Loucy (cell line): ENCODE measurements around the gene SOCS2.

ENCODE experiments used
- H2AFZ ChIP-seq: fragments of 200-600 bp; sonication (generic); 2 replicates; pipeline ENCODE4 v1.6.0; 2016; ENCODE audit warnings: antibody characterized with exemption, mild to moderate bottlenecking, low read length, moderate library complexity
- H3F3A ChIP-seq: fragments of 200-600 bp; 2 replicates; pipeline ENCODE4 v1.6.0; 2016; ENCODE audit warnings: antibody characterized with exemption, low read depth, mild to moderate bottlenecking
- H3K27me3 ChIP-seq: fragments of 200-600 bp; sonication (generic); 2 replicates; pipeline ENCODE4 v1.6.1; 2014; ENCODE audit warnings: low read length, mild to moderate bottlenecking; ENCODE audit not compliant: insufficient read depth, poor library complexity, severe bottlenecking
- H3K36me3 ChIP-seq: fragments of 200-600 bp; sonication (generic); 2 replicates; pipeline ENCODE4 v1.6.1; 2016; ENCODE audit warnings: low read length; ENCODE audit not compliant: insufficient read depth
- H3K4me1 ChIP-seq: fragments of 200-600 bp; sonication (generic); 2 replicates; pipeline ENCODE4 v1.5.1; 2014; ENCODE audit warnings: low read length, mild to moderate bottlenecking; ENCODE audit not compliant: insufficient read depth, poor library complexity, severe bottlenecking
- H3K4me2 ChIP-seq: fragments of 200-600 bp; sonication (generic); 2 replicates; pipeline ENCODE4 v1.6.0; 2014; ENCODE audit warnings: antibody characterized with exemption, low read length, low read depth, mild to moderate bottlenecking; ENCODE audit not compliant: poor library complexity, severe bottlenecking
- H3K4me3 ChIP-seq: fragments of 200-600 bp; sonication (generic); 2 replicates; pipeline ENCODE4 v1.5.1; 2014; ENCODE audit warnings: low read length, mild to moderate bottlenecking, mixed read lengths; ENCODE audit not compliant: poor library complexity, severe bottlenecking
- H3K79me2 ChIP-seq: fragments of 200-600 bp; sonication (generic); 2 replicates; pipeline ENCODE4 v1.6.1; 2014; ENCODE audit warnings: low read length; ENCODE audit not compliant: insufficient read depth
- H3K9ac ChIP-seq: fragments of 200-600 bp; sonication (generic); 2 replicates; pipeline ENCODE4 v1.6.0; 2014; ENCODE audit warnings: mild to moderate bottlenecking, low read depth, low read length, moderate library complexity; ENCODE audit not compliant: poor library complexity, severe bottlenecking
- H3K9me2 ChIP-seq: fragments of 200-600 bp; sonication (generic); replicated peaks from 2 replicates; pipeline ENCODE4 v1.6.1; 2016; ENCODE audit warnings: low read depth, low read length, mixed read lengths
- H3K9me3 ChIP-seq: fragments of 200-600 bp; sonication (generic); 2 replicates; pipeline ENCODE4 v1.6.1; 2014; ENCODE audit warnings: mild to moderate bottlenecking, antibody characterized with exemption, low read length, low read depth; ENCODE audit not compliant: insufficient read depth
- H4K20me1 ChIP-seq: fragments of 200-600 bp; sonication (generic); 2 replicates; pipeline ENCODE4 v1.6.0; 2014; ENCODE audit warnings: antibody characterized with exemption, low read length, mild to moderate bottlenecking; ENCODE audit not compliant: insufficient read depth, poor library complexity, severe bottlenecking
- EZH2phosphoT487 ChIP-seq: fragments of 200-600 bp; IDR thresholded peaks from 2 replicates; pipeline ENCODE4 v1.6.1; 2018; ENCODE audit warnings: antibody characterized with exemption, mild to moderate bottlenecking, moderate library complexity, borderline replicate concordance
- TF ChIP-seq, protein P1 (sequence below): fragments of 200-600 bp; sonication (generic); conservative IDR thresholded peaks from 2 replicates; pipeline ENCODE4 v1.5.1; 2014; ENCODE audit warnings: mild to moderate bottlenecking, antibody characterized with exemption, low read length

The SOCS2 gene

GRCh38 chr12:93536766-93537488 is 35.5 kb upstream of the SOCS2 start:
- no peak for TF ChIP-seq EZH2phosphoT487
- TF ChIP-seq, protein P1, sequence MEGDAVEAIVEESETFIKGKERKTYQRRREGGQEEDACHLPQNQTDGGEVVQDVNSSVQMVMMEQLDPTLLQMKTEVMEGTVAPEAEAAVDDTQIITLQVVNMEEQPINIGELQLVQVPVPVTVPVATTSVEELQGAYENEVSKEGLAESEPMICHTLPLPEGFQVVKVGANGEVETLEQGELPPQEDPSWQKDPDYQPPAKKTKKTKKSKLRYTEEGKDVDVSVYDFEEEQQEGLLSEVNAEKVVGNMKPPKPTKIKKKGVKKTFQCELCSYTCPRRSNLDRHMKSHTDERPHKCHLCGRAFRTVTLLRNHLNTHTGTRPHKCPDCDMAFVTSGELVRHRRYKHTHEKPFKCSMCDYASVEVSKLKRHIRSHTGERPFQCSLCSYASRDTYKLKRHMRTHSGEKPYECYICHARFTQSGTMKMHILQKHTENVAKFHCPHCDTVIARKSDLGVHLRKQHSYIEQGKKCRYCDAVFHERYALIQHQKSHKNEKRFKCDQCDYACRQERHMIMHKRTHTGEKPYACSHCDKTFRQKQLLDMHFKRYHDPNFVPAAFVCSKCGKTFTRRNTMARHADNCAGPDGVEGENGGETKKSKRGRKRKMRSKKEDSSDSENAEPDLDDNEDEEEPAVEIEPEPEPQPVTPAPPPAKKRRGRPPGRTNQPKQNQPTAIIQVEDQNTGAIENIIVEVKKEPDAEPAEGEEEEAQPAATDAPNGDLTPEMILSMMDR, result no peak
- H2AFZ ChIP-seq, result no peak overlapping the region
- no peaks in the 10 kb centered on the region for H3K79me2 ChIP-seq
- H3K4me2 ChIP-seq, result no peak overlapping the region
- no peaks in the 10 kb centered on the region for H3K9me3 ChIP-seq
- no peak overlapping the region for H3K4me3 ChIP-seq
- no peaks in the 10 kb centered on the region for H3K9me2 ChIP-seq
- no peak overlapping the region for H3K9ac ChIP-seq
- no peaks in the 10 kb centered on the region for H3K27me3 ChIP-seq
- H3F3A ChIP-seq, result no peaks in the 10 kb centered on the region
- peaks cover 8% of the 10 kb centered on the region for H3K4me1 ChIP-seq
- H4K20me1 ChIP-seq, result no peaks in the 10 kb centered on the region
- H3K36me3 ChIP-seq, result no peaks in the 10 kb centered on the region

DNA sequence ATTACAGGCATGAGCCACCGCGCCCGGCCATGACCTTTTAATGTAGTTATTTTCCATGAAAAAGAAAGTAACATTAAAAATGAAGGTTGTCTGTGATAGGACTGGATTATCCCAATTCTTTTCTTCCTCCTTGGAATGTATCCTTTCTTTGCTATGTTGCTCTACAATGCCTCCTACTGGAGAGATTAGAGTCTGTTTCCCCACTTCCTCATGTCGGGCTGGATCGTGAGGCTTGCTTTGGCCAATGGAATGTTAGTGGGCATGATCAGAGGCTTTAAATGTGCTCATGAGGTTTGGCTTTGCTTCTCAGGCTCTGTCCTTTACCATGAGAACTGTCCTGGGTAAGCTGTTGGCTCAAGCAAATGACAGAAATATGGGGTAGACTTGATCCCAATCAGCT is 34.7 kb upstream of the SOCS2 start:
- no peak overlapping the region for H3K9ac ChIP-seq
- no peaks in the 10 kb centered on the region for H3K27me3 ChIP-seq
- no peaks in the 10 kb centered on the region for H3K79me2 ChIP-seq
- no peak overlapping the region for H3K4me3 ChIP-seq
- H3K36me3 ChIP-seq, result no peaks in the 10 kb centered on the region
- TF ChIP-seq EZH2phosphoT487, result no peak
- TF ChIP-seq, protein P1, result peak; percentile 47
- H3F3A ChIP-seq, result no peaks in the 10 kb centered on the region
- H2AFZ ChIP-seq, result no peak overlapping the region
- peaks cover 8% of the 10 kb centered on the region for H3K4me1 ChIP-seq
- no peaks in the 10 kb centered on the region for H3K9me3 ChIP-seq
- H3K9me2 ChIP-seq, result no peaks in the 10 kb centered on the region
- H3K4me2 ChIP-seq, result no peak overlapping the region
- H4K20me1 ChIP-seq, result no peaks in the 10 kb centered on the region

DNA sequence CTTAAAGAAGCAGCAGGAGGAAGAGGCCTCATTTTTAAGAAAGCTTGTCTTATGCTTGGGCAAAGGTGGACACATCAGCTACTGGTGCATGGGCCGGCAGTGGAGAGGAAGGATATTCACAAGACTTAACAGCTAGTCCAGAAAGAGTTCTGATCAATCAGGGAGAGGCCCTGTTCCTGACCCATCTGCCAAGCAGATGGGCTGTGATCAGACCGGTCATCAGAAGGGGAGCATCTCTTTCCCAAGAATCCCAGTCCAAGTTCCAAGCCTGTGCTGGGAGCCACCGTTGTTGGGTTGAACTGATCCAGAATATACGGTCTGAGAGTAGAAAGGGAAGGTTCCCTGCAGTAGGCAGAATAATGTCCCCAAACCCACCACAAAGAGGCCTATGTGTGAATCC is 32.7 kb upstream of the SOCS2 start:
- Histone ChIP-seq H3K4me2 (no peak overlapping the region), H3F3A (no peaks in the 10 kb centered on the region), H3K9ac (no peak overlapping the region)

More for the DNA sequence above, 32.7 kb upstream of the SOCS2 start:
- Histone ChIP-seq H3K9me2 (no peaks in the 10 kb centered on the region), H3K4me3 (no peak overlapping the region), H3K36me3 (no peaks in the 10 kb centered on the region), H3K4me1 (peaks cover 8% of the 10 kb centered on the region), H3K27me3 (no peaks in the 10 kb centered on the region), H3K9me3 (no peaks in the 10 kb centered on the region), H3K79me2 (no peaks in the 10 kb centered on the region), H2AFZ (no peak overlapping the region), H4K20me1 (no peaks in the 10 kb centered on the region)
- TF ChIP-seq, protein P1, result no peak
- no peak for TF ChIP-seq EZH2phosphoT487
